SK-N-SH treated with all-trans-retinoic acid at 6 μM for 48 hours (cell line): Measurements from ENCODE around the gene MUSTN1.

Source experiments
- ATAC-seq: fragments of 200-7000 bp; cut with Tn5 transposase; 3 replicates; pipeline ENCODE4 v1.9.1; 2020; ENCODE audit warnings: mild to moderate bottlenecking, moderate library complexity
- ARNTL ChIP-seq: fragments of 450-650 bp; formaldehyde crosslinking; IDR thresholded peaks from 2 replicates; pipeline ENCODE4 v1.5.0; 2020; ENCODE audit warnings: low read depth, mild to moderate bottlenecking, moderate library complexity, borderline replicate concordance
- BACH2 ChIP-seq: fragments of 250-450 bp; sonication (Bioruptor Pico); IDR thresholded peaks from 2 replicates; pipeline ENCODE4 v1.9.0; 2021; ENCODE audit warnings: mild to moderate bottlenecking, borderline replicate concordance
- CSDC2 ChIP-seq: fragments of 250-450 bp; sonication (Bioruptor Pico); IDR thresholded peaks from 2 replicates; pipeline ENCODE4 v1.5.0; 2020; ENCODE audit warnings: mild to moderate bottlenecking, moderate library complexity
- ESRRG ChIP-seq: fragments of 250-450 bp; sonication (Bioruptor Pico); IDR thresholded peaks from 2 replicates; pipeline ENCODE4 v1.6.1; 2021; ENCODE audit warnings: mild to moderate bottlenecking
- ISL1 ChIP-seq: fragments of 250-450 bp; sonication (Bioruptor Pico); IDR thresholded peaks from 2 replicates; pipeline ENCODE4 v2.1.2; 2022; ENCODE audit warnings: mild to moderate bottlenecking, moderate library complexity
- OSR1 ChIP-seq: fragments of 250-450 bp; sonication (Bioruptor Pico); IDR thresholded peaks from 2 replicates; pipeline ENCODE4 v1.8.0; 2022; ENCODE audit warnings: moderate library complexity, mild to moderate bottlenecking, inconsistent platforms
- PPARA ChIP-seq: fragments of 250-450 bp; sonication (Bioruptor Pico); IDR thresholded peaks from 2 replicates; pipeline ENCODE4 v1.5.0; 2020; ENCODE audit warnings: mild to moderate bottlenecking, borderline replicate concordance
- RARB ChIP-seq: fragments of 250-450 bp; sonication (Bioruptor Pico); IDR thresholded peaks from 2 replicates; pipeline ENCODE4 v1.8.0; 2021; ENCODE audit warnings: mild to moderate bottlenecking, moderate library complexity
- SNAI2 ChIP-seq: fragments of 250-450 bp; sonication (Bioruptor Pico); IDR thresholded peaks from 2 replicates; pipeline ENCODE4 v1.5.0; 2020; ENCODE audit warnings: mild to moderate bottlenecking, moderate library complexity
- TCF4 ChIP-seq: fragments of 250-450 bp; sonication (Bioruptor Pico); IDR thresholded peaks from 2 replicates; pipeline ENCODE4 v1.8.0; 2021; ENCODE audit warnings: mild to moderate bottlenecking, moderate library complexity, borderline replicate concordance
- TOX ChIP-seq: fragments of 250-450 bp; sonication (Bioruptor Pico); IDR thresholded peaks from 2 replicates; pipeline ENCODE4 v1.8.0; 2021; ENCODE audit warnings: mild to moderate bottlenecking, moderate library complexity, borderline replicate concordance
- ZC3H10 ChIP-seq: fragments of 250-450 bp; sonication (Bioruptor Pico); IDR thresholded peaks from 2 replicates; pipeline ENCODE4 v1.5.1; 2021; ENCODE audit warnings: mild to moderate bottlenecking, moderate library complexity
- ZFP3 ChIP-seq: fragments of 250-450 bp; sonication (Bioruptor Pico); IDR thresholded peaks from 2 replicates; pipeline ENCODE4 v1.5.0; 2020; ENCODE audit warnings: mild to moderate bottlenecking, moderate library complexity
- ZFP30 ChIP-seq: fragments of 450-650 bp; formaldehyde crosslinking; IDR thresholded peaks from 2 replicates; pipeline ENCODE4 v1.5.0; 2022; ENCODE audit warnings: mild to moderate bottlenecking, moderate library complexity
- ZNF565 ChIP-seq: fragments of 450-650 bp; formaldehyde crosslinking; conservative IDR thresholded peaks from 2 replicates; pipeline ENCODE4 v1.5.0; 2020; ENCODE audit warnings: low read depth, mild to moderate bottlenecking, moderate library complexity
- ZNF70 ChIP-seq: fragments of 450-650 bp; formaldehyde crosslinking; IDR thresholded peaks from 2 replicates; pipeline ENCODE4 v1.5.0; 2020; ENCODE audit warnings: mild to moderate bottlenecking, moderate library complexity
- ZNF8 ChIP-seq: fragments of 450-650 bp; formaldehyde crosslinking; IDR thresholded peaks from 2 replicates; pipeline ENCODE4 v1.5.0; 2020; ENCODE audit warnings: mild to moderate bottlenecking, moderate library complexity
- TF ChIP-seq, protein P1 (sequence below): fragments of 250-450 bp; sonication (Bioruptor Pico); IDR thresholded peaks from 2 replicates; pipeline ENCODE4 v1.5.0; 2020; ENCODE audit warnings: mild to moderate bottlenecking, moderate library complexity
- TF ChIP-seq, protein P2 (sequence below): fragments of 250-450 bp; sonication (Bioruptor Pico); IDR thresholded peaks from 2 replicates; pipeline ENCODE4 v1.5.1; 2021; ENCODE audit warnings: mild to moderate bottlenecking, moderate library complexity
- TF ChIP-seq, protein P3 (sequence below): fragments of 250-450 bp; sonication (Bioruptor Pico); IDR thresholded peaks from 2 replicates; pipeline ENCODE4 v1.8.0; 2020; ENCODE audit warnings: mild to moderate bottlenecking, moderate library complexity, borderline replicate concordance
- TF ChIP-seq, protein P4 (sequence below): fragments of 250-450 bp; sonication (Bioruptor Pico); IDR thresholded peaks from 2 replicates; pipeline ENCODE4 v1.8.0; 2021; ENCODE audit warnings: low read depth, mild to moderate bottlenecking, moderate library complexity, borderline replicate concordance
- TF ChIP-seq, protein P5 (sequence below): fragments of 250-450 bp; sonication (Bioruptor Pico); IDR thresholded peaks from 2 replicates; pipeline ENCODE4 v1.5.1; 2020; ENCODE audit warnings: low read depth, mild to moderate bottlenecking, moderate library complexity

MUSTN1 gene

DNA sequence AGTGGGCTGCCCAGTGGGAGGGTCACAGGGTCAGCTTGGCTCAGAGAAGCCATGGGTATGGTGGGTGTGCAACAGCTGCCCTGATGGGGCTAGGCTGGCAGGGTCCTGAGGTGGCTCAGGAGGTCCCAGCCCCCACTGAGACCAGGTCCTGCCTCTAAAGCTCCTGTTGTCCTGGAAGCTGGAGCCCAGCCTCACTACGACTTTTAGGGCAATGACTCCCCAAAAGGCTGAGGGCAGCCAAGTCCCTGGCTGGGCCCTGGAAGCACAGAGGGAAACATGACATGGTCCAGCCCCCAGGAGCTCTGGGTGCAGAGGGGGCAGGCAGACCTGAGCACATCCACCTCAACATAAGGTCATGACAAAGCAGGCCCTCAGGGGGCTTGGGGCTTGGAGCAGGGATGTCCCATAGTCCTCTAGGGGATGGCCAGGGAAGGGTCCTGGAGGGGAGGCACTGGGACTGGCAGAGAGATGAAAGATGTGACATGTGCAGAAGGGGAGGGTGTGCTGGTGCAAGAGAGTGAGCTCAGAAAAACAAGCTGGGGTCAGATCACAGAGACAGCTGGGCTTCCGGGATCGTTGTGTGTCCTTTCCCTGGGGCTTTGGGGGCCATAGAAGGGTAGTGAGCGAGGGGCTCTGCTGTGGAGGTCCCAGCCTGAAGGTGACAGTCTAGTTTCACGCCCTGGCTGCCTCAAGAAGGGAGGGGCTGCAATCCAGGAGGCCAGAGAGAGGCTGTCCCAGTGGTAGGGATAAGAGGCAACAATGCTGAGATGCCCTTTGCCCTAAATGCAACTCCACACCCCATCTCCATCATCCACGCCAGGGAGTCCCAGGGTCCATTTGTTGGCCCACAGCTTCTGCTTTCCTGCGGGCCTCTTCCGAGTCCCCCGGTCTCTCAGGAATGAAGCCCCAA lies 40.9 kb downstream of the MUSTN1 start:
- TF ChIP-seq ESRRG (CRISPR knock-in tag) (no peak), ZNF70 (no peak), OSR1 (no peak), ZFP3 (CRISPR knock-in tag) (no peak), ISL1 (CRISPR knock-in tag) (no peak), TCF4 (CRISPR knock-in tag) (no peak)
- TF ChIP-seq, protein P1, sequence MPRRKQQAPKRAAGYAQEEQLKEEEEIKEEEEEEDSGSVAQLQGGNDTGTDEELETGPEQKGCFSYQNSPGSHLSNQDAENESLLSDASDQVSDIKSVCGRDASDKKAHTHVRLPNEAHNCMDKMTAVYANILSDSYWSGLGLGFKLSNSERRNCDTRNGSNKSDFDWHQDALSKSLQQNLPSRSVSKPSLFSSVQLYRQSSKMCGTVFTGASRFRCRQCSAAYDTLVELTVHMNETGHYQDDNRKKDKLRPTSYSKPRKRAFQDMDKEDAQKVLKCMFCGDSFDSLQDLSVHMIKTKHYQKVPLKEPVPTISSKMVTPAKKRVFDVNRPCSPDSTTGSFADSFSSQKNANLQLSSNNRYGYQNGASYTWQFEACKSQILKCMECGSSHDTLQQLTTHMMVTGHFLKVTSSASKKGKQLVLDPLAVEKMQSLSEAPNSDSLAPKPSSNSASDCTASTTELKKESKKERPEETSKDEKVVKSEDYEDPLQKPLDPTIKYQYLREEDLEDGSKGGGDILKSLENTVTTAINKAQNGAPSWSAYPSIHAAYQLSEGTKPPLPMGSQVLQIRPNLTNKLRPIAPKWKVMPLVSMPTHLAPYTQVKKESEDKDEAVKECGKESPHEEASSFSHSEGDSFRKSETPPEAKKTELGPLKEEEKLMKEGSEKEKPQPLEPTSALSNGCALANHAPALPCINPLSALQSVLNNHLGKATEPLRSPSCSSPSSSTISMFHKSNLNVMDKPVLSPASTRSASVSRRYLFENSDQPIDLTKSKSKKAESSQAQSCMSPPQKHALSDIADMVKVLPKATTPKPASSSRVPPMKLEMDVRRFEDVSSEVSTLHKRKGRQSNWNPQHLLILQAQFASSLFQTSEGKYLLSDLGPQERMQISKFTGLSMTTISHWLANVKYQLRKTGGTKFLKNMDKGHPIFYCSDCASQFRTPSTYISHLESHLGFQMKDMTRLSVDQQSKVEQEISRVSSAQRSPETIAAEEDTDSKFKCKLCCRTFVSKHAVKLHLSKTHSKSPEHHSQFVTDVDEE: no peak
- TF ChIP-seq, protein P2, sequence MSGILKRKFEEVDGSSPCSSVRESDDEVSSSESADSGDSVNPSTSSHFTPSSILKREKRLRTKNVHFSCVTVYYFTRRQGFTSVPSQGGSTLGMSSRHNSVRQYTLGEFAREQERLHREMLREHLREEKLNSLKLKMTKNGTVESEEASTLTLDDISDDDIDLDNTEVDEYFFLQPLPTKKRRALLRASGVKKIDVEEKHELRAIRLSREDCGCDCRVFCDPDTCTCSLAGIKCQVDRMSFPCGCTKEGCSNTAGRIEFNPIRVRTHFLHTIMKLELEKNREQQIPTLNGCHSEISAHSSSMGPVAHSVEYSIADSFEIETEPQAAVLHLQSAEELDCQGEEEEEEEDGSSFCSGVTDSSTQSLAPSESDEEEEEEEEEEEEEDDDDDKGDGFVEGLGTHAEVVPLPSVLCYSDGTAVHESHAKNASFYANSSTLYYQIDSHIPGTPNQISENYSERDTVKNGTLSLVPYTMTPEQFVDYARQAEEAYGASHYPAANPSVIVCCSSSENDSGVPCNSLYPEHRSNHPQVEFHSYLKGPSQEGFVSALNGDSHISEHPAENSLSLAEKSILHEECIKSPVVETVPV (CRISPR knock-in tag): no peak
- TF ChIP-seq, protein P3, sequence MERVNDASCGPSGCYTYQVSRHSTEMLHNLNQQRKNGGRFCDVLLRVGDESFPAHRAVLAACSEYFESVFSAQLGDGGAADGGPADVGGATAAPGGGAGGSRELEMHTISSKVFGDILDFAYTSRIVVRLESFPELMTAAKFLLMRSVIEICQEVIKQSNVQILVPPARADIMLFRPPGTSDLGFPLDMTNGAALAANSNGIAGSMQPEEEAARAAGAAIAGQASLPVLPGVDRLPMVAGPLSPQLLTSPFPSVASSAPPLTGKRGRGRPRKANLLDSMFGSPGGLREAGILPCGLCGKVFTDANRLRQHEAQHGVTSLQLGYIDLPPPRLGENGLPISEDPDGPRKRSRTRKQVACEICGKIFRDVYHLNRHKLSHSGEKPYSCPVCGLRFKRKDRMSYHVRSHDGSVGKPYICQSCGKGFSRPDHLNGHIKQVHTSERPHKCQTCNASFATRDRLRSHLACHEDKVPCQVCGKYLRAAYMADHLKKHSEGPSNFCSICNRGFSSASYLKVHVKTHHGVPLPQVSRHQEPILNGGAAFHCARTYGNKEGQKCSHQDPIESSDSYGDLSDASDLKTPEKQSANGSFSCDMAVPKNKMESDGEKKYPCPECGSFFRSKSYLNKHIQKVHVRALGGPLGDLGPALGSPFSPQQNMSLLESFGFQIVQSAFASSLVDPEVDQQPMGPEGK (CRISPR knock-in tag): no peak
- TF ChIP-seq, protein P4, sequence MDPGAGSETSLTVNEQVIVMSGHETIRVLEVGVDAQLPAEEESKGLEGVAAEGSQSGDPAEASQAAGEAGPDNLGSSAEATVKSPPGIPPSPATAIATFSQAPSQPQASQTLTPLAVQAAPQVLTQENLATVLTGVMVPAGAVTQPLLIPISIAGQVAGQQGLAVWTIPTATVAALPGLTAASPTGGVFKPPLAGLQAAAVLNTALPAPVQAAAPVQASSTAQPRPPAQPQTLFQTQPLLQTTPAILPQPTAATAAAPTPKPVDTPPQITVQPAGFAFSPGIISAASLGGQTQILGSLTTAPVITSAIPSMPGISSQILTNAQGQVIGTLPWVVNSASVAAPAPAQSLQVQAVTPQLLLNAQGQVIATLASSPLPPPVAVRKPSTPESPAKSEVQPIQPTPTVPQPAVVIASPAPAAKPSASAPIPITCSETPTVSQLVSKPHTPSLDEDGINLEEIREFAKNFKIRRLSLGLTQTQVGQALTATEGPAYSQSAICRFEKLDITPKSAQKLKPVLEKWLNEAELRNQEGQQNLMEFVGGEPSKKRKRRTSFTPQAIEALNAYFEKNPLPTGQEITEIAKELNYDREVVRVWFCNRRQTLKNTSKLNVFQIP (CRISPR knock-in tag): no peak
- no peak for ATAC-seq

DNA sequence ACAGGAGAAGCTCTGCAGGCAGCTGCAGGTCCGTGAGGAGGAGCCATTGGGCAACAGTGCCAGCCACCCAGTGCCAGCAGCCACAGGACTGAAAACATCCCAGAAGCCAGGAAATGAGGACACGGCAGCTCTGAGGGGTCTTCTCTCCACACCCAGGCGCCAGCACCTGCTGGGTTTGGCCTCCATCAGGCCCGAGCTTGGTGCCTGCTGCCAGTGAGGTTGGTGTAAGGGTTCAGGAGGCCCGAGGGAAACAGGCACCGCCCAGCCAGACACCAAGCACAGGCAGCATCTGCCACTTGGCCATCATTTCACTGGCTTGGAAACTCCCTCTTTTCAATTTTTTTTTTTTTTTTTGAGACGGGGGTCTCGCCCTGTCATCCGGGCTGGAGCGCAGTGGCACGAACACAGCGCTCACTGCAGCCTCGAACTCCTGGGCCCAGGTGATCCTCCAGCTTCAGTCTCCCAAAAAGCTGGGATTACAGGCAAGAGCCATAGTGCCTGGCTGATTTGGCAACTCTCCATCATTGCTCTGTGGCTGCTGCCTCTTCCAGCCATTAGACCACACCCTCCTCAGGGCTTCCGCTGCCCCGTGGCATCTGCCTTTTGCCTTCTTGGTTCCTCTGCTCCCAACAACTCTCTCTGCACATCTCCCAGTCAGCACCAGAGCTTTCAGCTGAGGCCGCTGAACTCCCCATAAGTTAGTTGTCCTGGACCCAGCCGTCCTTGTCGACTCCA lies 41.7 kb downstream of the MUSTN1 start:
- no peak for TF ChIP-seq ZC3H10
- TF ChIP-seq RARB: no peak
- no peak for TF ChIP-seq CSDC2 (CRISPR knock-in tag)
- TF ChIP-seq, protein P1: no peak
- TF ChIP-seq ZNF70: no peak
- TF ChIP-seq, protein P4 (CRISPR knock-in tag): no peak
- TF ChIP-seq, protein P2 (CRISPR knock-in tag): no peak
- TF ChIP-seq ARNTL (CRISPR knock-in tag): no peak
- no peak for TF ChIP-seq OSR1
- no peak for TF ChIP-seq ZNF565 (CRISPR knock-in tag)
- TF ChIP-seq BACH2 (CRISPR knock-in tag): no peak
- TF ChIP-seq TOX (CRISPR knock-in tag): no peak
- TF ChIP-seq ZNF8: no peak
- no peak for TF ChIP-seq PPARA (CRISPR knock-in tag)
- TF ChIP-seq SNAI2 (CRISPR knock-in tag): no peak
- no peak for TF ChIP-seq ESRRG (CRISPR knock-in tag)
- TF ChIP-seq ZFP30 (CRISPR knock-in tag): no peak
- TF ChIP-seq, protein P5, sequence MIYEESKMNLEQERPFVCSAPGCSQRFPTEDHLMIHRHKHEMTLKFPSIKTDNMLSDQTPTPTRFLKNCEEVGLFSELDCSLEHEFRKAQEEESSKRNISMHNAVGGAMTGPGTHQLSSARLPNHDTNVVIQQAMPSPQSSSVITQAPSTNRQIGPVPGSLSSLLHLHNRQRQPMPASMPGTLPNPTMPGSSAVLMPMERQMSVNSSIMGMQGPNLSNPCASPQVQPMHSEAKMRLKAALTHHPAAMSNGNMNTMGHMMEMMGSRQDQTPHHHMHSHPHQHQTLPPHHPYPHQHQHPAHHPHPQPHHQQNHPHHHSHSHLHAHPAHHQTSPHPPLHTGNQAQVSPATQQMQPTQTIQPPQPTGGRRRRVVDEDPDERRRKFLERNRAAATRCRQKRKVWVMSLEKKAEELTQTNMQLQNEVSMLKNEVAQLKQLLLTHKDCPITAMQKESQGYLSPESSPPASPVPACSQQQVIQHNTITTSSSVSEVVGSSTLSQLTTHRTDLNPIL: no peak
- TF ChIP-seq ZFP3 (CRISPR knock-in tag): no peak
- no peak; the same call in 2 of the 3 replicates for ATAC-seq
